ENCODE data around the gene PSTK.

PSTK gene

GRCh38 chr10:123019264-123019663, 39.1 kb downstream of the PSTK start:
- DNase-seq (ENCODE audit: low read depth in 2 of 2, low spot score in 1 of 2) = no peak

GRCh38 chr10:123019941-123020703, 39.9 kb downstream of the PSTK start:
- DNase-seq (ENCODE audit: low read depth in 2 of 2, low spot score in 1 of 2) = no peak

- DNase-seq (ENCODE audit: low read depth in 2 of 2, low spot score in 1 of 2) = no peak
Measured at GRCh38 chr10:123021517-123021916, 41.3 kb downstream of the PSTK start.

GRCh38 chr10:123024540-123024939, 44.3 kb downstream of the PSTK start:
- no peak for DNase-seq (ENCODE audit: low read depth in 2 of 2, low spot score in 1 of 2)

GRCh38 chr10:123026302-123026701, 46.1 kb downstream of the PSTK start:
- DNase-seq (ENCODE audit: low read depth in 2 of 2, low spot score in 1 of 2) = no peak

- DNase-seq (ENCODE audit: low read depth in 2 of 2, low spot score in 1 of 2) = no peak
Measured at GRCh38 chr10:123027861-123028260, 47.7 kb downstream of the PSTK start.

GRCh38 chr10:123031124-123031523, 50.9 kb downstream of the PSTK start:
- no peak for DNase-seq (ENCODE audit: low read depth in 2 of 2, low spot score in 1 of 2)

GRCh38 chr10:123034332-123034731, 54.1 kb downstream of the PSTK start:
- no peak for DNase-seq (ENCODE audit: low read depth in 2 of 2, low spot score in 1 of 2)

GRCh38 chr10:123035467-123036086, 55.4 kb downstream of the PSTK start:
- no peak for DNase-seq (ENCODE audit: low read depth in 2 of 2, low spot score in 1 of 2)

GRCh38 chr10:123038782-123039631, 58.8 kb downstream of the PSTK start:
- no peak for DNase-seq (ENCODE audit: low read depth in 2 of 2, low spot score in 1 of 2)

- no peak for DNase-seq (ENCODE audit: low read depth in 2 of 2, low spot score in 1 of 2)
Measured at GRCh38 chr10:123039632-123039930, 59.4 kb downstream of the PSTK start.

All from stimulated activated CD8-positive, alpha-beta memory T cell treated with anti-CD3 and anti-CD28 coated beads, Interleukin-4, amount 100 ng/mL, for 1 hour (primary cell).